ENCODE data around the gene NEK5.
A peak's percentile ranks its signal among the peaks of the same experiment; 100 is the strongest.

NEK5 gene

GRCh38 chr13:51999510-51999911 lies 129.4 kb downstream of the NEK5 start:
- Histone ChIP-seq H2AFZ (peak overlapping the region; percentile 68), H3K9me3 (ENCODE audit: control insufficient read depth, low read length) (no peaks in the 10 kb centered on the region), H3K27me3 (ENCODE audit: control insufficient read depth, insufficient read depth, low read length) (no peaks in the 10 kb centered on the region), H3K4me2 (ENCODE audit: low read length) (peak overlapping the region; percentile 60), H3K27ac (peak overlapping the region; percentile 87), H3K36me3 (ENCODE audit: control insufficient read depth, insufficient read depth, low read length) (no peaks in the 10 kb centered on the region), H3K9ac (no peak overlapping the region), H3K4me1 (peaks cover 23% of the 10 kb centered on the region), H3K79me2 (no peaks in the 10 kb centered on the region), H3K4me3 (ENCODE audit: low read depth, low read length) (peak overlapping the region; percentile 40)
- no peak for TF ChIP-seq CTCF (IDR thresholded peaks at IDR 0.05)

DNA sequence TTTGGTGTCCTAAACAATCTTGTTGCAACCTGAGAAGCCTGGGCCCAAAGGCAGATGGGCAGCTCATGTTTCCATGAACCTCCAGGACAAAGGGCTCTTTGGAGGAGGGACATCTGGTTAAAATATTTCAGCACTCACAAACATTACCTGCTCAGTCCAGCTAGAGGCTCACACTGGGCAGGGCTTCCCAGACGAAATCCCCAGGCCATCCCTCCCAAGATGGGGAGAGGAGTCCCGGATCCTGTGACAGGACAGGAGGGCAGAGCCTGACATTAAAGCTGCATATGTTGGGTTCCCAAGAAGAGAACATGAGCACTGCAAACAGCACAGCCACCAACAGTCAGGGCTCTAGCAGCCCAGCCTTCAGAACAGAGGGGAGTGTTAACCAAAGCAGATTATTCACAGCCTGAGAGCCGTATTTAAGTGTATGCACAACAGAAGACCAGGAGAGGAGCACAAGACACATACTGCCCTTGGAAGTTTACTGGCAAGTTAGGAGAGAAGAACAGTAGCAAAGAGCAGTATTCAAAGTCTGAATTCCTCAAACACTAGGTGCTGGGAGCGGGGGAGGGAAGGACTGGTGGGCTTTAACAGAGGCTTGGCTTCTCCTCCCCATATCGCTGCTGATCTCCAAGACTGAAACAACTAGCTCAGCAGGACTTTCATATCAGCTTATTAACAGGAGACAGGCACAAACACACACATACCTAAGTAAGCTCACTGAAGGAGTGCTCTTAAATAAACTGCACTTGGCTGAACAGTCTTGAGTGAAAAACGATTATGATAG lies 130.0 kb downstream of the NEK5 start:
- Histone ChIP-seq H3K9me3 (ENCODE audit: control insufficient read depth, low read length) (no peaks in the 10 kb centered on the region), H3K4me3 (ENCODE audit: low read depth, low read length) (peak overlapping the region; percentile 40), H3K36me3 (ENCODE audit: control insufficient read depth, insufficient read depth, low read length) (no peaks in the 10 kb centered on the region), H3K9ac (no peak overlapping the region), H3K4me2 (ENCODE audit: low read length) (peak overlapping the region; percentile 60), H3K27ac (peak overlapping the region; percentile 87), H3K27me3 (ENCODE audit: control insufficient read depth, insufficient read depth, low read length) (no peaks in the 10 kb centered on the region), H3K4me1 (peaks cover 23% of the 10 kb centered on the region), H2AFZ (peak overlapping the region; percentile 68), H3K79me2 (no peaks in the 10 kb centered on the region)
- no peak for TF ChIP-seq CTCF (IDR thresholded peaks at IDR 0.05)

DNA sequence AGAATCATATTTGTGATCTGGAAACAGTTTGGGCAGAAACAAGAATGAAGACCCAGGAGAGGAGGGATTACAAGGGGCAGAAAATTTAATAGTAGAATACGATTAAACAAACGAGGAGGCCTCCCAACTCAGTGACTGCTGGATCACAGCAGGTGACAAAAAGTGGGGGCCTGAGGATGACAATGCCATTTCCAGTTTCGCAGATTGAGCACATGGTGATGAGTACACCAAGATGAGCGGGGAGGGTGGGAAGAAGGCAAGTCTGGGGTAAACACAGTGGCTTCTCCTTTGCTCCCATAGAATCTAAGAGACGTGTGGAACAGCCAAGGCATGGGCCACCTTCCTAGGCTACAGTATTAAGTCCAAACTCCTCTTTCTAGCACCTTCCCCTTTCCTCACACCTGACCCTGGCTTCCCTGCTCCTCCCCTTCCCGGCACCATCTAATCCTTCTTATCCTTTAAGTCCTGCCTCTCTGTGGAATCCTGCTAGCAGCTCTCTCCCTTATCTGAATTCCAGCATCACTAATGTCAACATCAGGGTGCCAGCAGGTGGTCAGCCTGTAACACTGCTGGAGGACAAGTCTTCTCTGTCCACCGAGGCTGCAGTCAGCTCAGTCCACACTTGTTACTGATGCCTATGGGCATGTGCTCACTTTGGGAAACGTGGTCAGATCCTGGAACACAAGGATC lies 131.1 kb downstream of the NEK5 start:
- Histone ChIP-seq H3K79me2 (no peaks in the 10 kb centered on the region), H3K9ac (no peak overlapping the region), H3K4me1 (peaks cover 23% of the 10 kb centered on the region), H3K4me3 (ENCODE audit: low read depth, low read length) (no peak overlapping the region), H3K27me3 (ENCODE audit: control insufficient read depth, insufficient read depth, low read length) (no peaks in the 10 kb centered on the region), H3K27ac (no peak overlapping the region), H2AFZ (no peak overlapping the region), H3K4me2 (ENCODE audit: low read length) (peak overlapping the region; percentile 9), H3K36me3 (ENCODE audit: control insufficient read depth, insufficient read depth, low read length) (no peaks in the 10 kb centered on the region), H3K9me3 (ENCODE audit: control insufficient read depth, low read length) (no peaks in the 10 kb centered on the region)
- no peak for TF ChIP-seq CTCF (IDR thresholded peaks at IDR 0.05)

DNA sequence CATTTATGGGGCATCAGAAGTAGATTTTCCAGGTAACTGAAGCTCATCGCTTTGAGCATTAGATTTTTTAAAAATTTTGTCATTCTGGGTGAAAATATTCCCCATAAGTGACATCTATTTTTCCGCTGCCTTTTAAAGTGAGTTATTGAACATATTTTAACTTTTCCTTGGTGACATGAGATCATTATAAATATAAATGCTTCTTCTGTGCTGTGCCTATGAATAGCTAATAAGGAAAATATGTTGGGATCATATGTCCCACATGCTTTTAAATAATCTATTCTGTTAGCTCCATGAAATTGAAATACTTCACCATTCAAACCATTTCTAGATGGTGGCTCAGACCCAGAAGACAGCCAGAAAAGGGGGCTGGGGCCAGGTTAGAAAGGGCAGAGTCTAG lies 131.7 kb downstream of the NEK5 start:
- Histone ChIP-seq H3K4me3 (ENCODE audit: low read depth, low read length) (no peak overlapping the region), H3K79me2 (no peaks in the 10 kb centered on the region), H3K4me2 (ENCODE audit: low read length) (no peak overlapping the region), H3K27me3 (ENCODE audit: control insufficient read depth, insufficient read depth, low read length) (no peaks in the 10 kb centered on the region), H3K36me3 (ENCODE audit: control insufficient read depth, insufficient read depth, low read length) (no peaks in the 10 kb centered on the region), H3K4me1 (peaks cover 23% of the 10 kb centered on the region), H2AFZ (no peak overlapping the region), H3K9ac (no peak overlapping the region), H3K27ac (no peak overlapping the region), H3K9me3 (ENCODE audit: control insufficient read depth, low read length) (no peaks in the 10 kb centered on the region)
- no peak for TF ChIP-seq CTCF (IDR thresholded peaks at IDR 0.05)

Data from parathyroid adenoma (tissue), 2 donors.